ENCODE results near the gene PKD1.
"Not testable (repeated sequence)": the region's sequence is repeated elsewhere in the genome, so short reads cannot be mapped to it uniquely, and the experiment has no call there.

Gene PKD1

DNA sequence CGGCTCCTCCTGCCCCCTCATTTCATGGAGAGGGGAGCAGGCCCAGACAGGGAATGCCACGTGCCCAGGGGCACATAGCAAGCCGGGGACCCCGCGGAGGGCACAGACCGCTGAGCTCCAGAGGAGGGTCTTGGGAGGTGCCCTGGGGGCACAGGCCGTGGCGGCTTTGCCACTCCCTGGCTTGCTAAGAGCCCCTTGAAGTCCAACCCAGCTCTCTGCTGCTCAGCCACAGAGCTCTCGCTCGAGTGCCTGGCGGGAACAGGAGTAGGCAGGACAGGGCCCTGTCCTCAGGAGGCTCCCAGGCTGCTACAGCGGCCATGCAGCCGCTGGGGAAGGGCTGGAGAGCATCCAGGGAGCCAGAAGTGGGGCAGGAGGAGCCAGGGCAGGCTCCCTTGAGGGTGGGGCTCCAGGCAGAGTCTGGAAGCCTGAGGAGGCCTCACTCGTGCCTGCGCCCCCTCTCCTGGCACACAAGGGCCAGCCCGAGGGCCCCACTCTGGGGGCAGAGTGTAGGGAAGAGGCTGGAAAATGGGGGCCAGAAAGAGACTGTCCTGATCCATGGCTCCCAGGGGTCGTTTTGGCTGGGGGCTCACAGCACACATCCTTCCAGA is 8.3 kb upstream of the PKD1 start:
- TF ChIP-seq CTCF (IDR thresholded peaks at IDR 0.05; ENCODE audit: insufficient read depth, low read depth, low read length, missing control alignments), result no peak
- no peak for DNase-seq (ENCODE audit: low read depth)
- no peak overlapping the region for H3K4me3 ChIP-seq (ENCODE audit: low read length)

GRCh38 chr16:2142942-2143877 is 7.5 kb upstream of the PKD1 start:
- no peak overlapping the region for H3K4me3 ChIP-seq (ENCODE audit: low read length)
- no peak for TF ChIP-seq CTCF (IDR thresholded peaks at IDR 0.05; ENCODE audit: insufficient read depth, low read depth, low read length, missing control alignments)
- peak; percentile 69 for DNase-seq (ENCODE audit: low read depth)

- peak overlapping the region; percentile 48 for H3K4me3 ChIP-seq (ENCODE audit: low read length)
- DNase-seq (ENCODE audit: low read depth), result not testable (repeated sequence)
Observed at GRCh38 chr16:2135071-2135470, 627 bp downstream of the PKD1 start.

- H3K4me3 ChIP-seq (ENCODE audit: low read length); DNase-seq (ENCODE audit: low read depth): not testable (repeated sequence)
Observed at GRCh38 chr16:2133797-2134196, 1.9 kb downstream of the PKD1 start.

DNA sequence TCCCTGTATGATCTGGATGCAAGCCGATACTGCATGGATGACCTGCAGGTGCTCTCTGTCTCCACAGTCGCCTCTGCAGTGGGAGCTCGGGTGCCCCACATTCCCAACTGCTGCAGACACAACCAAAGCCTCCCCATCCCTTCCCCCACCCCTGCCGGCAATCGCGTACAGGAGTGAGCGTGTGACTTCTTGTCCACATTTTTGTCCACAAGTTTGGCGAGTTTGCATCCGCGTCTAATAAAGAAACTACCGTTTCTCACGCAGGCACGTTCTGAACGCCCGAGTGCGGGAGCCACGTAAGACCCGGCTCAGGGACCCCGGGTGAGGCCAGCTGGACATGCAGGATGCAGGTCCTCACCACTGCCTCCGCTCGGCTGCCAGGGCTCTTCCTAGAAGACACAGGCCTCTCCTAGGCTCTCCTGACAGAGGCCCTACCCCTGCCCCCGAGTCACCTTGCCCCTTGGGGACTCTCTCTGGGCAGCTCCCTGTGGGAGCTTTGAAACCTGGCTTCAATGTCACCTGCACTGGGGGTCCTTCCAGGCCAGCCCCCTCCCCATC is 5.7 kb downstream of the PKD1 start:
- not testable (repeated sequence) for H3K4me3 ChIP-seq (ENCODE audit: low read length)
- peak; percentile 44 for DNase-seq (ENCODE audit: low read depth)

- not testable (repeated sequence) for H3K4me3 ChIP-seq (ENCODE audit: low read length)
- DNase-seq (ENCODE audit: low read depth), result peak; percentile 18
Observed at GRCh38 chr16:2129251-2129650, 6.4 kb downstream of the PKD1 start.

DNA sequence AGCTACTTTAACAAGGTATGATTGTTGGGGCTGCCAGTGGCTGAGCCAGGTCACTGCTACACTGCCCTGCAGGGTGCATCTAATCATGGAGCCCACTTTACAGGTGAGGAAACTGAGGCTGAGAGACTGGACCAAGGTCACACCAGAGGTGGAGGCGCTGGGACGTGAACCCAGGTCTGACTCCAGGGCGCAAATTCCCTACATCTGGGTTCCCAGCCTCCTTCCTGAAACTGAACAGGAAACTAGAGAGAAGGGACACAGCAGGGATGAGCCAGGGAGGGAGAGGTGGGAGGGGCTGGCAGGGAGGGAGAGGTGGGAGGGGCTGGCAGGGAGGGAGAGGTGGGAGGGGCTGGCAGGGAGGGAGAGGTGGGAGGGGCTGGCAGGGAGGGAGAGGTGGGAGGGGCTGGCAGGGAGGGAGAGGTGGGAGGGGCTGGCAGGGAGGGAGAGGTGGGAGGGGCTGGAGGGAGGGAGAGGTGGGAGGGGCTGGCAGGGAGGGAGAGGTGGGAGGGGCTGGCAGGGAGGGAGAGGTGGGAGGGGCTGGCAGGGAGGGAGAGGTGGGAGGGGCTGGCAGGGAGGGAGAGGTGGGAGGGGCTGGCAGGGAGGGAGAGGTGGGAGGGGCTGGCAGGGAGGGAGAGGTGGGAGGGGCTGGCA is 7.9 kb downstream of the PKD1 start:
- DNase-seq (ENCODE audit: low read depth), result peak; percentile 56

DNA sequence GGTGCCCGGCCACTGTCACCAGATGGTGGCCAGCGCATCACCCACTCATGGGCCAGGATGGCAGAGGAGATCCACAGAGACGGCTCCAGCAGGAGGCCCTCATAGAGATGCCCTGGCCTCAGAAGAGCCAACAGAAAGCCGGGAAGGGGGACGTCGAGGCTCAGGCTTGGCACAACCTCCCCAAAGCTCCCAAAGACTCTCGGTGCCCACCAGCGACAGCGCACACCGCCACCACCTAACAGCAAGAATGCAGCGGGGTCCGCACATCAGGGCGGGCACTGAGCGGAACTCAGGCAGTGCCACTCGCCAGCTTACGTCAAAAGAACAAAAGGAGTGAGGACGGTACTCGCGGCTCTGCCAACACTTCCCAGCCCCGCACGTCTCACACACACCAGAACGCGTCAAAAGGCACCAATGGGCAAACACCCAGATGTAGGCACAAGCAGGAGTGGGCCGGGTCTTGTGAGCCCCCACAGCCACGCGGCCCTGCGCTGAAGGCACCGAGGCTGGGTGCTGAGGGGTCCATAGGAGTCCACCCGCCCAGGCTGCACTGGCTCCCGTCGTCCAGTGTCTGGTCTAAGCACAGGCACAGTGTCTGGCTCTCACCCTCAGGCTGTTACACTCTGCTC is 8.7 kb downstream of the PKD1 start:
- H3K4me3 ChIP-seq (ENCODE audit: low read length), result not testable (repeated sequence)

More for the DNA sequence above, 7.9 kb downstream of the PKD1 start:
- not testable (repeated sequence) for H3K4me3 ChIP-seq (ENCODE audit: low read length)

DNA sequence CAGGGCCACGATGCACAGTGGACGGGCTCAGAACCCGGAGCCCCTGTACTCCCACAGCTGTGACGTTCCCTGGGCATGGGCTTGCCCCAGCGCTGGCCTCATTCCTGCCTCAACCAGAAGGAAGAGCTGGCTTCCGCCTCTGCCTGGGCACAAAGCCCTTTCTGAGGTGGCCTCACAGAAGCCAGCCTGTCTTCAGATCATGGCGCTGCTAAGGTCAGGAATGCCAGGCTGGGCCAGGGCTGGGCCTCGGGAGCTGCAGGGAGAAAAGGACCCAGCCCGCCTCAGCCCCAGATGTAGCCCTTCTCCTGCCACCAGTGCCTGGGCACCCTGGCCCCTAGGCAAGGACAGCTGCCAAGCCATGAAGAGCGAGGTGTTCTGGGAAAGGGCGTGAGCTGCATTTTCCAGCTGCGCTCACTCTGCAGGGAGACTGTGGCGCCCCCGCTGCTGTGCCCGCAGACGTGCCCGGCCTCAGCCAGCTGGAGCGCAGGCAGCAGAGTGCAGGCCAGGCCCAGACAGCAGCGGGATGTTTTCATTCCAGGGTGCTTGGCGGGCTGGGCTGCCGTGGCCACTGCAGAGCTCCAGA is 9.4 kb downstream of the PKD1 start:
- H3K4me3 ChIP-seq (ENCODE audit: low read length); DNase-seq (ENCODE audit: low read depth): not testable (repeated sequence)

More for the DNA sequence above, 8.7 kb downstream of the PKD1 start:
- not testable (repeated sequence) for DNase-seq (ENCODE audit: low read depth)

GRCh38 chr16:2125609-2126008 is 10.1 kb downstream of the PKD1 start:
- not testable (repeated sequence) for H3K4me3 ChIP-seq (ENCODE audit: low read length); DNase-seq (ENCODE audit: low read depth)

DNA sequence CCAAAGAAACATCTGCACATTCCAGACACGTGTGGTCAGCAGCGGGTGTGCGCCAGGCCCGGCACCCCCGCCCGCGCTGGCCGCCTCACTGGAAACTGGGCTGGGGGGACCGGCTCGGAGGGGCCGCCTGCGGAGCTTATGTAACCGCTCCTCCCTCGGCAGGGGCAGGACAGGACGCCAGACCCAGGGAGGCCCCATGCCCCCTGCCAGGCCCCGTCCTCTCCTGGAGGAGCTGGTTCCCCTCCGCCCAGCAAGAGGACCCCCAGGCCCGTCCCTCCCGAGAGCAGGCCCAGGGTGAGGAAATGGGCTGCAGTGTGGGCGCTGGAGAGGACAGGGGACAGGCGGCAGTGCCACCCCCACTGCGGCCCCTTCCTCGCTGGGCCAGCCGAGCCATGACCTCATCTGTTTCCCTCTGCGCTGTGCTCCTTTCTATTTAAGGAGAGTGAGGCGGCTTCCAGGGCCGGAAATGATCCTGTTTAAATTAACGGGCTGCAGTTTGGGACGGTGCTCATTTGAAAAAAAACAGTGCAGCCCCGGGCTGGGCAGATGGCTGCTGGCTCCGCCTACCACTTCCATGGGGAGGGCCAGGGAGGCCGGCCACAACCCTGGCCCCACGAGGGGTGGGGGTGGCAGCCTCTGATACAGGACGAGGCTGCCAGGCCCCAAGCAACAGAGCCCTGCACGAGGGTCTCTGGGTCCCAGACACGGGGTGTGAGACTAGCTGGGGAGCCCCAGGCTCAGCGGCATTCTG is 10.8 kb downstream of the PKD1 start:
- peak; percentile 32 for DNase-seq (ENCODE audit: low read depth)
- not testable (repeated sequence) for H3K4me3 ChIP-seq (ENCODE audit: low read length)

DNA sequence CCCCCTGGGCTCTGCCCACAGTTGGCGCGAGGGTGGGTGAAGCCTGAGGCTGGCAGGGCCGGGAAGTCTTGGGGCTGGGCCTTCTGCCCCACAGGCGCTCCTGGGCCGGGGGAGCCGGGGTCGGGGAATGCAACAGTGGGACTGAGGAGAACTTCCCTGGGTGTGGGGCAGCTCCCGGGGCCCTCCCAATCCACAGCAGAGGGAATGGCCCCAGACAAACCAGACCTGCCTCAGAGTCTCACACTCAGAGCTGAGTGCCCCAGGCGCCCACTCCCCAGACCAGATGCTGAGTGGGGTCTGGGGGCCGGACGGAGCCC is 11.4 kb downstream of the PKD1 start:
- DNase-seq (ENCODE audit: low read depth); H3K4me3 ChIP-seq (ENCODE audit: low read length): not testable (repeated sequence)

- H3K4me3 ChIP-seq (ENCODE audit: low read length); DNase-seq (ENCODE audit: low read depth): not testable (repeated sequence)
Observed at GRCh38 chr16:2123706-2124376, 11.9 kb downstream of the PKD1 start.

DNA sequence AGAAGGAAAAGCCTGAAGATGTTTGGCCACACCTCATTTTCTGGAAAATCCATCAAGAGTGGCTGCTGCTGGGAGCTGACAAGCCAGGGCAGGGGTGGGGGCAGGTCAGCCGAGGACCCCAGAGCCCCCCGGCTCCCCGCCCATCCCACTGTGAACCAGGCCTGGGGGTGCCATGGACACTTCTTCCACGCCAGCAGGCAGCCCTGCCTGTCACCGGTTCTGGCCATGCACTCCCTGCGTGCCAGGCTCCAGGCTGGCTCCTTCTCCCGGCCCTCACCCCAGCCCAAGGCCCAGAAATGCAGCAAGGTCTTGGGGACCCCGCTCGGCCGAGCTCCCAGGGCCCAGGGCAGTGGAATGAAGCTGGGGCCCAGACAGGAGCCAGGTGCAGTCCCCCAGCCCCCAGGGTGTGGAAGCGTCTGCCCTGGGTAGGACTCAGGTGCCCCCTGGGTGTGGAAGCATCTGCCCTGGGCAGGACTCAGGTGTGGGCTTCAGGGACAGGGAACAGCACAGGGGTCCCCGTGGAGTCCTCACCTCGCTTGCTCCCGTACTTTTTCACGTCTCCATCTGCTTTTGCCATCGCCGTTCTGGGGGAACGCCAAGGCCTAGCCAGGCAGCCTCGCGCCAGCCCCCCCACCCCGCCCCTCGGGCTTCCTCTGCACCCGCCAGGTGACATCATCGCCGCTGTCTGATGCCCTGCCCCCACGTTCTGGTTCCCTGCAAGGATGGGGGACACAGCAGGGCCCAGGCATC is 12.6 kb downstream of the PKD1 start:
- not testable (repeated sequence) for H3K4me3 ChIP-seq (ENCODE audit: low read length); DNase-seq (ENCODE audit: low read depth)
